CD4-positive, alpha-beta memory T cell (primary cell): ENCODE data around the gene RFNG. TPM values are rescaled to one million over a fixed set of nuclear protein-coding genes. Genes with fewer than 3 reads are reported as not detected.

Experiments
- CTCF ChIA-PET: fragments of 350-600 bp; sonication (Branson Sonifier 250); formaldehyde crosslinking; loops from one replicate; lab custom pipeline; 2021; ENCODE audit warnings: inconsistent platforms; ENCODE audit not compliant: partially characterized antibody; lab: Charles Lee
- POLR2A ChIA-PET: fragments of 350-600 bp; sonication (Branson Sonifier 250); formaldehyde crosslinking; loops from one replicate; lab custom pipeline; 2021; ENCODE audit not compliant: partially characterized antibody; lab: Charles Lee
- DNase-seq, 5 donors: peaks; one replicate each; pipeline versions ENCODE4 v3.0.0 to v3.0.0-alpha.2; 2020 to 2022; ENCODE audit warnings: mixed read lengths in 1 of 5
- H3K27ac ChIP-seq: one replicate; pipeline ENCODE4 v1.7.0; 2013; ENCODE audit warnings: low read depth, low read length
- H3K27me3 ChIP-seq: 2 replicates; pipeline ENCODE4 v1.7.0; 2013; ENCODE audit warnings: mild to moderate bottlenecking, low read length, moderate library complexity; ENCODE audit not compliant: insufficient read depth
- H3K36me3 ChIP-seq: 2 replicates; pipeline ENCODE4 v1.7.0; 2013; ENCODE audit warnings: mild to moderate bottlenecking, low read length, moderate library complexity; ENCODE audit not compliant: insufficient read depth
- H3K4me1 ChIP-seq: 2 replicates; pipeline ENCODE4 v1.7.0; 2013; ENCODE audit warnings: mild to moderate bottlenecking, low read length, moderate library complexity; ENCODE audit not compliant: insufficient read depth
- H3K4me3 ChIP-seq, 2 donors: one replicate each; pipeline ENCODE4 v1.7.0; 2013; ENCODE audit warnings: low read length in 2 of 2, mild to moderate bottlenecking in 1 of 2
- H3K9me3 ChIP-seq, 2 donors: one replicate each; pipeline ENCODE4 v1.7.0; 2013; ENCODE audit warnings: low read length in 2 of 2, control low read depth in 1 of 2; ENCODE audit not compliant: control insufficient read depth in 1 of 2
- H3K27ac Mint-ChIP-seq, 7 donors: one replicate each; pipeline ENCODE4 v1.8.0; 2020 to 2021; ENCODE audit warnings: mixed read lengths in 7 of 7, mild to moderate bottlenecking in 6 of 7, inconsistent platforms in 3 of 7, moderate library complexity in 3 of 7
- H3K27me3 Mint-ChIP-seq, 2 donors: one replicate each; pipeline ENCODE4 v1.8.0; 2020 to 2021; ENCODE audit warnings: mixed read lengths in 2 of 2
- H3K36me3 Mint-ChIP-seq, 2 donors: one replicate each; pipeline ENCODE4 v1.8.0; 2020 to 2021; ENCODE audit warnings: mixed read lengths in 2 of 2, inconsistent platforms in 1 of 2, mild to moderate bottlenecking in 1 of 2
- H3K4me1 Mint-ChIP-seq, 4 donors: one replicate each; pipeline ENCODE4 v1.8.0; 2020 to 2021; ENCODE audit warnings: mixed read lengths in 4 of 4, mild to moderate bottlenecking in 1 of 4
- H3K4me3 Mint-ChIP-seq, 8 donors: one replicate each; pipeline ENCODE4 v1.8.0; 2020 to 2021; ENCODE audit warnings: mixed read lengths in 8 of 8, mild to moderate bottlenecking in 7 of 8, moderate library complexity in 6 of 8, inconsistent platforms in 3 of 8
- H3K9me3 Mint-ChIP-seq, 8 donors: one replicate each; pipeline ENCODE4 v1.8.0; 2020 to 2021; ENCODE audit warnings: mixed read lengths in 8 of 8, mild to moderate bottlenecking in 5 of 8, inconsistent platforms in 3 of 8, moderate library complexity in 1 of 8
- intact Hi-C: fragments of 100-400 bp; cut with micrococcal nuclease; formaldehyde crosslinking; loops from one replicate; pipeline ENCODE4 v1.15.1; 2023
- polyA plus RNA-seq, 2 donors: library from polyadenylated mRNA; unstranded; fragments of 300-500 nt; fragmentation: Illumina TruSeq; gene quantifications; one replicate each; pipeline ENCODE4 v1.2.3, GENCODE V29; 2021
- total RNA-seq, 2 experiments: library from RNA; stranded (reverse); gene quantifications; one replicate each; pipeline ENCODE4 v1.2.3, GENCODE V29; 2021

Gene RFNG, protein sequence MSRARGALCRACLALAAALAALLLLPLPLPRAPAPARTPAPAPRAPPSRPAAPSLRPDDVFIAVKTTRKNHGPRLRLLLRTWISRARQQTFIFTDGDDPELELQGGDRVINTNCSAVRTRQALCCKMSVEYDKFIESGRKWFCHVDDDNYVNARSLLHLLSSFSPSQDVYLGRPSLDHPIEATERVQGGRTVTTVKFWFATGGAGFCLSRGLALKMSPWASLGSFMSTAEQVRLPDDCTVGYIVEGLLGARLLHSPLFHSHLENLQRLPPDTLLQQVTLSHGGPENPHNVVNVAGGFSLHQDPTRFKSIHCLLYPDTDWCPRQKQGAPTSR
- total RNA-seq, result 10 to 100 TPM; 37.6 to 44.0 TPM
- 1 to 10 TPM; 6.2 to 8.2 TPM for polyA plus RNA-seq

- peak within 1 kb of the TSS; percentile 55 for H3K27ac ChIP-seq
Measured at GRCh38 chr17:82051776-82052637, at the start of gene RFNG, which contains the start of gene GPS1. Gene RFNG (minus strand): TSS chr17:82051811. CDS start chr17:82051766, 45 bp downstream. Gene GPS1 (plus strand): TSS chr17:82051898. CDS start chr17:82051932, 34 bp downstream.

GRCh38 chr17:82101301-82101715, 49.7 kb upstream of the RFNG start:
- intact Hi-C loops, result no loop called here
- Mint-ChIP-seq H3K4me3 (peak overlapping the region in 1 of 8 donors; percentile 42), H3K9me3 (no peaks in the 10 kb centered on the region), H3K27ac (peak overlapping the region in 4 of 7 donors; percentile 27 to 70 (median 54)), H3K36me3 (peaks cover 0 to 2% of the 10 kb centered on the region in 2 donors), H3K4me1 (peaks cover 5 to 35% (median 12%) of the 10 kb centered on the region in 4 donors), H3K27me3 (no peaks in the 10 kb centered on the region)
- peaks cover 33% of the 10 kb centered on the region for H3K4me1 ChIP-seq
- no peaks in the 10 kb centered on the region for H3K27me3 ChIP-seq
- no peaks in the 10 kb centered on the region for H3K36me3 ChIP-seq
- peak in 1 of 5 donors; percentile 13 for DNase-seq
- CTCF ChIA-PET, result no interaction called here
- H3K4me3 ChIP-seq, result no peak overlapping the region
- POLR2A ChIA-PET, result interaction anchor here (0.9 to 1.6 kb wide), 3 partner anchors 25 to 62 kb away, joined by 3 to 4 read pairs (median 3); no protein-coding TSS in a partner anchor
- H3K9me3 ChIP-seq, result no peaks in the 10 kb centered on the region
- H3K27ac ChIP-seq, result no peak overlapping the region

More at GRCh38 chr17:82051776-82052637, at the start of gene RFNG, which contains the start of gene GPS1:
- Mint-ChIP-seq H3K27me3 (no peaks in the 10 kb centered on the region), H3K9me3 (peaks cover 0 to 2% (median 0%) of the 10 kb centered on the region in 8 donors), H3K27ac (peak within 1 kb of the TSS; percentile 38 to 91 (median 87)), H3K4me1 (peaks cover 3 to 22% (median 11%) of the 10 kb centered on the region in 4 donors), H3K4me3 (peak within 1 kb of the TSS; percentile 79 to 91 (median 84)), H3K36me3 (peaks cover 3 to 25% of the 10 kb centered on the region in 2 donors)
- Histone ChIP-seq H3K27me3 (no peaks in the 10 kb centered on the region), H3K36me3 (peaks cover 29% of the 10 kb centered on the region), H3K4me1 (peaks cover 31% of the 10 kb centered on the region), H3K4me3 (peak within 1 kb of the TSS; percentile 29 to 69), H3K9me3 (no peaks in the 10 kb centered on the region)
- DNase-seq, result peak; percentile 77 to 79 (median 78)
- ChIA-PET POLR2A (interaction anchor here (0.8 to 5.3 kb wide), 12 partner anchors 14 to 240 kb away, joined by 3 to 27 read pairs (median 5); partner anchors contain the start of genes CENPX, DCXR, DUS1L and FASN), CTCF (interaction anchor here (1.9 kb wide), 1 partner anchor 14 kb away, joined by 8 read pairs; the partner anchor contains the start of gene DCXR)
- intact Hi-C loops, result loop anchor here (1.0 to 5.0 kb wide), 3 partner anchors 13 to 45 kb away; partner anchors contain the start of genes DCXR, DUS1L and FASN

- no peaks in the 10 kb centered on the region for H3K9me3 Mint-ChIP-seq
- no peaks in the 10 kb centered on the region for H3K36me3 Mint-ChIP-seq
- H3K9me3 ChIP-seq, result no peaks in the 10 kb centered on the region
- POLR2A ChIA-PET, result interaction anchor here (1.0 to 3.6 kb wide), 4 partner anchors 25 to 63 kb away, joined by 3 to 50 read pairs (median 4); partner anchors contain the start of gene DCXR
- H3K4me3 Mint-ChIP-seq, result peak overlapping the region in 5 of 8 donors; percentile 42 to 79 (median 63)
- peaks cover 29% of the 10 kb centered on the region for H3K4me1 ChIP-seq
- no peaks in the 10 kb centered on the region for H3K27me3 ChIP-seq
- peak in 1 of 5 donors; percentile 32 for DNase-seq
- H3K27ac Mint-ChIP-seq, result peak overlapping the region; percentile 47 to 88 (median 68)
- no peaks in the 10 kb centered on the region for H3K27me3 Mint-ChIP-seq
- H3K36me3 ChIP-seq, result no peaks in the 10 kb centered on the region
- intact Hi-C loops, result no loop called here
- H3K27ac ChIP-seq, result no peak overlapping the region
- no peak overlapping the region for H3K4me3 ChIP-seq
- H3K4me1 Mint-ChIP-seq, result peaks cover 1 to 35% (median 8%) of the 10 kb centered on the region in 4 donors
- CTCF ChIA-PET, result no interaction called here
Measured at GRCh38 chr17:82100502-82101298, 49.1 kb upstream of the RFNG start.

DNA sequence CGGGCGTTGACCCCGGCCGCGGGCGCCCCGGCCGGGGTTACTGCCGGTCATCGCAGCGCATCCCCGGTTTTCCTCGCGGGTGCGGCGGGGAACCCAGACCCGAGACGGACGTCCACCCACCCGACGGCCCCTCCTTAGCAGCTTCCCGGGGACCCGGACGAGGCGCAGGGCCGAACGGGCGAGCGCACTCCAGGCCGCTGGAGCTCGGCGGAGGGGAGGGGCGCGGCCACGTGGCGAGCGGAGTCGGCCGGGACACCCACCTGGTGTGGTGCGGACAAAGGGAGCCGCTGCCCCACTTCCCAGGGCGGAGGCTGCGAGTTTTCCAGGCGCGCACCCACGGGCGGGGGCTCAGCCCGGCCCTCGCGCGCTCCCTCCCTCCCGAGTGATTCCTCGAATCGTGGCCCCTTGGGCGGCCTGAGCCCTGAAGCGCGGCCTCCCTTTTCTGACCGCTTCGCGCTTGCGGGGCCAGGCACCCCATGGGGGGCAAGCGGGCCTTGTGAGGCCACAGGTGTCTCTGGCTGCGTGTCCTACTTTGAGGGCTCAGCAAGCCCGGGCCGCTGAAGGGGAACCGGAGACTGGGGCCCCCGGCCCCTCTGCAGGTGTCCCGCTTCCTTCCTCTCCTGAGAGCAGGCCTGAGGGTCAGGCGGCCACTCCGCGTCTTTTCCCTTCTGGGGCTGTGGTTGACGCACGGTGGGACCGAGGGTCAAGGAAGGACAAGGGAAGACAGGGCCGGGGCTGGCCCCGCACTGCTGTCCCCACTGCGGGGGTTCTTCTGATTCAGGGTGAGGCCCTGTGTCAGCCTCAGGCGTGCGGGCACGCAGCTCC, 47.5 kb upstream of the RFNG start:
- no peaks in the 10 kb centered on the region for H3K27me3 Mint-ChIP-seq
- H3K27ac Mint-ChIP-seq, result peak overlapping the region; percentile 57 to 97 (median 87)
- H3K9me3 ChIP-seq, result no peaks in the 10 kb centered on the region
- H3K4me3 Mint-ChIP-seq, result peak overlapping the region; percentile 73 to 85 (median 81)
- intact Hi-C loops, result loop anchor here (1.0 to 5.0 kb wide), 7 partner anchors 27 to 417 kb away; partner anchors contain the start of genes ARL16, CENPX, DCXR and GPS1
- H3K36me3 Mint-ChIP-seq, result no peaks in the 10 kb centered on the region
- H3K27me3 ChIP-seq, result no peaks in the 10 kb centered on the region
- ChIA-PET POLR2A (interaction anchor here (0.7 to 3.6 kb wide), 17 partner anchors 9 to 182 kb away, joined by 3 to 50 read pairs (median 5); partner anchors contain the start of genes ASPSCR1, CENPX, DCXR and DUS1L), CTCF (interaction anchor here (1.8 kb wide), 1 partner anchor 29 kb away, joined by 7 read pairs; no protein-coding TSS in a partner anchor)
- DNase-seq, result no peak
- no peaks in the 10 kb centered on the region for H3K9me3 Mint-ChIP-seq
- peak overlapping the region; percentile 78 for H3K27ac ChIP-seq
- H3K4me1 ChIP-seq, result peaks cover 20% of the 10 kb centered on the region
- H3K4me1 Mint-ChIP-seq, result peaks cover 0 to 25% (median 3%) of the 10 kb centered on the region in 4 donors
- no peaks in the 10 kb centered on the region for H3K36me3 ChIP-seq
- peak overlapping the region in 1 of 2 donors; percentile 66 for H3K4me3 ChIP-seq

DNA sequence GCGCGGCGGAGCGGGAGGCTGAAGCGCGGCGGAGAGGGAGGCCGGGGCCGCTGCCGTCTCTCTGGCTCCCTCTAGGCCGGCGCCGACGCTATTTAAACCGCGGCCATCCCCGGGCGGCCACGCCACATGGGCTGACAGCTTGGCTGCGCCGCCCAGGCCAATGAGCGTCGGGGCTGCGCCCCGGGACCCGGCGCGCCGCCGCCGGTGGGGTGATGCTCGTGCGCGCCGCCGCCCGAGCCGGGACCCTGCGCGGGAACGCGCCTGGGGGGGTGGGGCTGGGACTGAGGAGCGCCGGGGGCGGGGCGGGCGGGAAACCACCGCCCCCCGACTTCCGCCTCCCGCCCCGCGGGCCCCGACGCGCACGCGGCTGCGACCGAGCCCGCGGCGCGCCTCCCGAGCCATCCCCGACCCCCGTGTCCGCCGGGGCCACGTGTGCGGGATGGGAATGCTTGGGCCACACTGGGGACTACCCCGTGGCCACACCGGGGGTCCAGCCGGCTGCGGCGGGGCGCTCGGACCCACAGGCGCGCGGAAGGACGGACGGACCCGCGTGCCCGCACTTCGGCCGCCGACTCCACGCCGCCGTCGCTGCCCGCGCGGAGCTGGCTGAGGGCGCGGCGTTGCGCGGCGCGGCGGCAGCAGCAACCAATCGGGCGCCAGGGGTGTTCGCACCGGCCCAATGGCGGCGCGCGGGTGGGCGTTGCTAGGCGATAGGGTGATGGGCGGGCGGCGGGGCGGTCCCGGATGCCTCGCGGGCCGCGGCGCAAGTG, 46.7 kb upstream of the RFNG start, which contains the start of gene FASN:
FASN (minus strand) TSS at position 68 of the 770 bp plus-strand sequence. CDS start 1,791 bp downstream, outside the sequence.
- H3K36me3 Mint-ChIP-seq, result peaks cover under 1% of the 10 kb centered on the region in 2 donors
- peaks cover 1% of the 10 kb centered on the region for H3K36me3 ChIP-seq
- H3K4me3 ChIP-seq, result peak within 1 kb of the TSS; percentile 23 to 66
- peak within 1 kb of the TSS; percentile 35 to 82 (median 68) for H3K4me3 Mint-ChIP-seq
- H3K27ac ChIP-seq, result peak within 1 kb of the TSS; percentile 78
- peak; percentile 88 to 94 (median 91) for DNase-seq
- H3K4me1 Mint-ChIP-seq, result peaks cover 0 to 20% (median 2%) of the 10 kb centered on the region in 4 donors
- H3K27me3 ChIP-seq, result no peaks in the 10 kb centered on the region
- intact Hi-C loops, result loop anchor here (1.0 to 5.0 kb wide), 7 partner anchors 28 to 416 kb away; partner anchors contain the start of genes ARL16, CENPX, DCXR and GPS1
- H3K9me3 Mint-ChIP-seq, result no peaks in the 10 kb centered on the region
- H3K27me3 Mint-ChIP-seq, result no peaks in the 10 kb centered on the region
- POLR2A ChIA-PET, result interaction anchor here (0.6 to 3.6 kb wide), 18 partner anchors 9 to 181 kb away, joined by 3 to 50 read pairs (median 6); partner anchors contain the start of genes ASPSCR1, CENPX, DCXR and DUS1L
- peak within 1 kb of the TSS in 4 of 7 donors; percentile 22 to 86 (median 26) for H3K27ac Mint-ChIP-seq
- CTCF ChIA-PET, result interaction anchor here (1.8 kb wide), 1 partner anchor 29 kb away, joined by 7 read pairs; no protein-coding TSS in a partner anchor
- peaks cover 20% of the 10 kb centered on the region for H3K4me1 ChIP-seq
- H3K9me3 ChIP-seq, result no peaks in the 10 kb centered on the region
